ENCODE results near the gene GOLGA6C. TPM values are rescaled to one million over a fixed set of nuclear protein-coding genes. Genes with fewer than 3 reads are reported as not detected.
"Not testable (repeated sequence)": the region's sequence is repeated elsewhere in the genome, so short reads cannot be mapped to it uniquely, and the experiment has no call there.

Gene GOLGA6C
- total RNA-seq, 4 donors from 2014 or later, result not detected

- no peak for TF ChIP-seq CTCF (IDR thresholded peaks at IDR 0.05)
- ATAC-seq (ENCODE audit: low FRiP score), result no peak
- no peak for DNase-seq (ENCODE audit: low spot score)
Observed at GRCh38 chr15:75213768-75214221, 44.3 kb upstream of the GOLGA6C start.

- no peak for TF ChIP-seq CTCF (IDR thresholded peaks at IDR 0.05)
- no peak for DNase-seq (ENCODE audit: low spot score)
- ATAC-seq (ENCODE audit: low FRiP score), result no peak
Observed at GRCh38 chr15:75214293-75215096, 43.6 kb upstream of the GOLGA6C start.

GRCh38 chr15:75215107-75216004 is 42.8 kb upstream of the GOLGA6C start:
- DNase-seq (ENCODE audit: low spot score), result no peak
- no peak for ATAC-seq (ENCODE audit: low FRiP score)
- TF ChIP-seq CTCF (IDR thresholded peaks at IDR 0.05), result no peak

- DNase-seq (ENCODE audit: low spot score) (no peak), ATAC-seq (ENCODE audit: low FRiP score) (no peak)
- TF ChIP-seq CTCF (IDR thresholded peaks at IDR 0.05), result no peak
Observed at GRCh38 chr15:75217012-75217411, 41.1 kb upstream of the GOLGA6C start.

GRCh38 chr15:75217574-75217973 is 40.6 kb upstream of the GOLGA6C start:
- not testable (repeated sequence) for DNase-seq (ENCODE audit: low spot score); ATAC-seq (ENCODE audit: low FRiP score)

GRCh38 chr15:75219507-75219929 is 38.6 kb upstream of the GOLGA6C start:
- DNase-seq (ENCODE audit: low spot score); ATAC-seq (ENCODE audit: low FRiP score): not testable (repeated sequence)

GRCh38 chr15:75223688-75224087 is 34.4 kb upstream of the GOLGA6C start:
- DNase-seq (ENCODE audit: low spot score), result no peak
- TF ChIP-seq CTCF (IDR thresholded peaks at IDR 0.05), result no peak
- ATAC-seq (ENCODE audit: low FRiP score), result no peak
